Nephron (organoid): ENCODE results near the gene HCST.
A peak's percentile ranks its signal among the peaks of the same experiment; 100 is the strongest.
"Not testable (repeated sequence)": the region's sequence is repeated elsewhere in the genome, so short reads cannot be mapped to it uniquely, and the experiment has no call there.

Source experiments
- H3K27ac Mint-ChIP-seq, 3 experiments: 2 replicates each; pipeline ENCODE4 v1.8.0; 2020; ENCODE audit warnings: mixed read lengths in 3 of 3, mild to moderate bottlenecking in 2 of 3, moderate library complexity in 1 of 3
- H3K27me3 Mint-ChIP-seq: 2 replicates; pipeline ENCODE4 v1.8.0; 2021; ENCODE audit warnings: low read depth, mild to moderate bottlenecking, moderate library complexity, mixed read lengths
- H3K36me3 Mint-ChIP-seq: 2 replicates; pipeline ENCODE4 v1.8.0; 2020; ENCODE audit warnings: low read depth, mixed read lengths
- H3K4me1 Mint-ChIP-seq: 2 replicates; pipeline ENCODE4 v1.8.0; 2020; ENCODE audit warnings: mixed read lengths
- H3K4me3 Mint-ChIP-seq, 3 experiments: 2 replicates each; pipeline ENCODE4 v1.8.0; 2020; ENCODE audit warnings: mild to moderate bottlenecking in 3 of 3, mixed read lengths in 3 of 3, moderate library complexity in 2 of 3
- H3K9me3 Mint-ChIP-seq: 2 replicates; pipeline ENCODE4 v1.8.0; 2020; ENCODE audit warnings: mixed read lengths
- CTCF ChIP-seq, 3 experiments: fragments of 200-600 bp; sonication (generic); IDR thresholded peaks; one replicate each; pipeline ENCODE4 v1.5.0; 2021; ENCODE audit warnings: antibody characterized with exemption in 3 of 3; ENCODE audit not compliant: unreplicated experiment in 3 of 3

HCST gene

DNA sequence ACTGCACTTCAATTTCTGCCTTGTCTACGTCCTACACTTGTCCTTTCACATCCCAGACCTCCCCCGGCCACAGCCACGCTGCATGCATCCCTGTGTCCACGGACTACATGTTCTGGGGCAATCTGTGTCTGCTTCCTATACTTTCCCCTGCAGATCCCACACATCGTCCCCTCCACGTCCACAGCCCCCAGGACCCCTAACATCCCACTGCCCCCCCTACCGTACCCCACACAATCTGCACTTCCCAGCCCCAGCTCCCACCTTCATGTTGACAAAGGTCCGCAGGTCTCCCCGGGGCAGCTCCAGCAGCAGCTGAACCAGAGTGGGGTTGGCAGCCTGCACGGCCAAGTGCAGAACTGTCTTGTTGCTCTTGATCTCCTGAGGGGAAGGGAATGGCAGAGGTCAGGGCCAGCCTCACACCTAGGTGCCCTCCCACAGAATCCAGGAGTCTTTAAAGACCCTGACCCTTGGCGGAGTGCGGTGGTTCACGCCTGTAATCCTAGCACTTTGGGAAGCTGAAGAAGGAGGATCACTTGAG is 12.1 kb upstream of the HCST start:
- H3K4me1 Mint-ChIP-seq: no peaks in the 10 kb centered on the region
- peaks cover 6% of the 10 kb centered on the region for H3K27me3 Mint-ChIP-seq
- TF ChIP-seq CTCF (IDR thresholded peaks at IDR 0.05; ENCODE audit: unreplicated experiment in 3 of 3): no peak
- H3K9me3 Mint-ChIP-seq: no peaks in the 10 kb centered on the region
- H3K4me3 Mint-ChIP-seq: no peak overlapping the region
- H3K27ac Mint-ChIP-seq: no peak overlapping the region
- peaks cover 35% of the 10 kb centered on the region for H3K36me3 Mint-ChIP-seq

DNA sequence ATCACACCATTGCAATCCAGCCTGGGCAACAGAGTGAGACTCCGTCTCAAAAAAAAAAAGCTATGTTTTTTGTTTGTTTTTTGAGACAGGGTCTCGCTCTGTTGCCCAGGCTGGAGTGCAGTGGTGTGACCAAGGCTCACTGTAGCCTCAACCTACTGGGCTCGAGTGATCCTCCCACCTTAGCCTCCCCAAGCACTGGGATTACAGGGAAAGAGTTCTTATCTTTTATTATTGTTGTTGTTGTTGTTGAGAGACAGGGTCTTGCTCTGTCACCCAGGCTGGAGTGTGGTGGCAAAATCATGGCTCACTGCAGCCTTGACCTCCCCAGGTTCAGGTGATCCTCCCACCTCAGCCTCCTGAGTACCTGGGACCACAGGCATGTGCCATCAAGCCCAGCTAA is 10.5 kb upstream of the HCST start:
- H3K27me3 Mint-ChIP-seq, H3K4me1 Mint-ChIP-seq, H3K27ac Mint-ChIP-seq, H3K9me3 Mint-ChIP-seq, H3K4me3 Mint-ChIP-seq: not testable (repeated sequence)
- H3K36me3 Mint-ChIP-seq: peaks cover 39% of the 10 kb centered on the region

GRCh38 chr19:35894342-35894741 is 8.0 kb upstream of the HCST start:
- TF ChIP-seq CTCF (IDR thresholded peaks at IDR 0.05; ENCODE audit: unreplicated experiment in 3 of 3): no peak
- Mint-ChIP-seq H3K9me3 (no peaks in the 10 kb centered on the region), H3K4me3 (no peak overlapping the region), H3K27me3 (no peaks in the 10 kb centered on the region), H3K36me3 (peaks cover 24% of the 10 kb centered on the region), H3K27ac (no peak overlapping the region), H3K4me1 (peaks cover 4% of the 10 kb centered on the region)

DNA sequence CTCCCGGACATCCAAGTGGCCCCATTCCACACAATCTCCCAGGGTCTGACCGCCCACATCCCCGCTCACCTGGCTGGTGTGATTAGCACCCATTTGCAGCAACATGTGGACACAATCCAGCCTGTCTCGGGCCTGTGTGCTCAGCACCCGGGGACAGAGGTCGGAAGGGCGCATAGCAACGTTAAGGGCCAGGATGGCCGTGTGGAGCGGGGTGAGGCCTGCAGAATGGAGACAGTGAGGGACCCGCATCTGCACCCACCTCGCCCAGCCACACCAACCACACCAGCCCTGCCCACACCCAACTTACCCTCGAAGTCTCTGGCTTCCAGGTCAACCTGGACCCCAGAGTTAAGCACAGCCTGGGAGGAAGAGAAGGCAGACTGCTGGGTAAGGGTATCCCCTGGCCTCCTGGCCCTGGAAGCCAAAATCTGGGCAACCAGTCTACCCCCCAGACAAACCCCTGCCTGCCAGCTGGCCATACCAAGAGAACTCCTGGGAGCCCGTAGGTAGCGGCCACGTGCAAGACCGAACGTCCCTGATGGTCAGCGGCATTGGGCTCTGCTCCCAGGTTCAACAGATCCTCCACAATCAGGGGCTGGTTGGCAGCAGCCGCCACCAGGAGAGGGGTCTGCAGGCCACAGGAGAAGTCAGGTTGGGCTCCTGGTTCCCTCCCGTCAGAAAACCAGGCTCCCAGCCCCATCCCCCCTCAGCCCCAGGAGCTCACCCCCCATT is 6.3 kb upstream of the HCST start:
- peaks cover 4% of the 10 kb centered on the region for H3K4me1 Mint-ChIP-seq
- peak overlapping the region in 2 of 3 experiments; percentile 43 to 62 for H3K4me3 Mint-ChIP-seq
- H3K27ac Mint-ChIP-seq: no peak overlapping the region
- no peak for TF ChIP-seq CTCF (IDR thresholded peaks at IDR 0.05; ENCODE audit: unreplicated experiment in 3 of 3)
- peaks cover 11% of the 10 kb centered on the region for H3K36me3 Mint-ChIP-seq
- H3K27me3 Mint-ChIP-seq: no peaks in the 10 kb centered on the region
- no peaks in the 10 kb centered on the region for H3K9me3 Mint-ChIP-seq

DNA sequence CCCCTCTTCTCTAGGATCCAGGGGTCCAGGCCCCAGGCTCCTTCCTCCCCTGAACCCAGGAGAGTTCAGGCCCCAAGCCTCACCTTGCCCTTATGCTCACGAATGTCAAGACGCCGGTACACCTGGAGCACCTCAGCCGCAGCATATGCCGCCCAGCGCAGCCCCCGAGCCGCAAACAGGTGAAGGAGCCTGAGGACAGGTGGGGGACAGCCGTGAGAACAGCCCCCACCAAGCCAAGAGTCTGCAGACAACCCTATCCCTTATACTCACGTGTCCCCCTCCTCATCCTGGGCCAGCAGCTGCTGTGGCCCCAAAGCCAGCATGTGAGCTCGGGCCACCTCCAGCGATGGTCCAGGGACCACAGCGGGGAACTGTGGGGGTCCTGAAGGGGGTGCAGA is 5.7 kb upstream of the HCST start:
- H3K27ac Mint-ChIP-seq: no peak overlapping the region
- H3K36me3 Mint-ChIP-seq: peaks cover 10% of the 10 kb centered on the region
- H3K27me3 Mint-ChIP-seq: no peaks in the 10 kb centered on the region
- peaks cover 4% of the 10 kb centered on the region for H3K4me1 Mint-ChIP-seq
- H3K4me3 Mint-ChIP-seq: no peak overlapping the region
- no peaks in the 10 kb centered on the region for H3K9me3 Mint-ChIP-seq
- no peak for TF ChIP-seq CTCF (IDR thresholded peaks at IDR 0.05; ENCODE audit: unreplicated experiment in 3 of 3)

DNA sequence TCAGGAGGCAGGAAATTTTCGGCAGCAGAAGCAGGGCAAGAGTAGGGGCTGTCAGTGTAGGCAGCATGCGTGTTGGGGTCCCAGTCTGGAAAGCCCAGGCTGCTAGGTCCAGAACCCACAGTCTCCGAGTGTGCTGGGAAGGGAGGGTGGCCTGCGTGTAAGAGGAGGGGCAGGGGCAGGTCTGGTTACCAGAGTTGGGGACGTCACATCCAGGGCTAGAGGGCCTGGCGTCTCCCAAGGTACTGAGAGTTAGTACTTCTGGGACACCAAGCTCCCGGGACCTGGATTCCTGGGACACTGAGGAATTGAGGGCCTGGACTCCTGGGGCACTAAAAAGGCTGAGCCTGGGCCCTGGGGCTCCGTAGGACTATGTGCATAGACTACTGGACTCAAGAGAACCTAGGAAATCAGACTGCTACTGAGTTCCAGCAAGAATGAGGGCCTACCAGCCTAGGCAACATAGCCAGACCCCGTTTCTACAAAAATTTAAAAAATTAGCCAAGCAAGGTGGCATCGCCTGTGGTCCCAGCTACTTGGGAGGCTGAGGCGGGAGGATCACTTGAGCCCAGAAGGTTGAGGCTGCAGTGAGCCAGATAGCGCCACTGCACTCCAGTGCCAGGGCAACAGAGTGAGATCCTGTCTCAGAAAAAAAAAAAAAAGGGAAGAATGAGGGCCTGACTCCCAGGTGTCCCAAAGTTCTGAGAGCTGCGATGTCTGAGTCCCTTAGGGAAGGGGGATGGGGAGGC is 4.5 kb upstream of the HCST start:
- H3K9me3 Mint-ChIP-seq: no peaks in the 10 kb centered on the region
- peak overlapping the region; percentile 79 to 97 (median 93) for H3K4me3 Mint-ChIP-seq
- H3K36me3 Mint-ChIP-seq: peaks cover 5% of the 10 kb centered on the region
- H3K4me1 Mint-ChIP-seq: peaks cover 10% of the 10 kb centered on the region
- H3K27ac Mint-ChIP-seq: no peak overlapping the region
- H3K27me3 Mint-ChIP-seq: peaks cover 11% of the 10 kb centered on the region
- no peak for TF ChIP-seq CTCF (IDR thresholded peaks at IDR 0.05; ENCODE audit: unreplicated experiment in 3 of 3)
